ENCODE results near the gene ARID1B. TPM values are rescaled to one million over a fixed set of nuclear protein-coding genes. Genes with fewer than 3 reads are reported as not detected.

ARID1B gene
- total and polyA plus RNA-seq, 2 of the 13 experiments (the other 11 are each of a cell fraction or from before 2014, with no cell fraction given) = 20.1 to 32.6 TPM

GRCh38 chr6:157021344-157021992 lies 244.3 kb downstream of the ARID1B start (continued):
- no peak; the same call in 1 of the 2 replicates for TF ChIP-seq PRDM15 (CRISPR knock-in tag; IDR thresholded peaks at IDR 0.05)
- no peak for TF ChIP-seq ZNF724P (CRISPR knock-in tag; IDR thresholded peaks at IDR 0.05; ENCODE audit: borderline replicate concordance)
- TF ChIP-seq RBM22 (optimal IDR thresholded peaks at IDR 0.05; ENCODE audit: low read length) = peak; percentile 90
- no peak for TF ChIP-seq NPAS2 (CRISPR knock-in tag; IDR thresholded peaks at IDR 0.05; ENCODE audit: borderline replicate concordance)
- peak; percentile 63 for TF ChIP-seq HNRNPLL (IDR thresholded peaks at IDR 0.05; ENCODE audit: low read depth, low read length, poor library complexity, severe bottlenecking)
- TF ChIP-seq RELA (CRISPR knock-in tag; IDR thresholded peaks at IDR 0.05) = peak; percentile 28; the same call in 1 of the 2 replicates
- TF ChIP-seq PAXIP1 (CRISPR knock-in tag; conservative IDR thresholded peaks at IDR 0.05) = peak; percentile 69
- TF ChIP-seq CHD4 (IDR thresholded peaks at IDR 0.05; ENCODE audit: borderline replicate concordance, low read length) = peak; percentile 63; the same call in 1 of the 2 replicates
- no peak for TF ChIP-seq ZNF597 (CRISPR knock-in tag; IDR thresholded peaks at IDR 0.05)
- TF ChIP-seq ZNF879 (CRISPR knock-in tag; IDR thresholded peaks at IDR 0.05) = no peak; the same call in 1 of the 2 replicates
- peak; percentile 74; the same call in 1 of the 2 replicates for TF ChIP-seq HIC2 (CRISPR knock-in tag; IDR thresholded peaks at IDR 0.05; ENCODE audit: low read depth)
- TF ChIP-seq ZFP36L2 (CRISPR knock-in tag; IDR thresholded peaks at IDR 0.05) = peak; percentile 46; the same call in 1 of the 2 replicates
- peak; percentile 75 for TF ChIP-seq PBX3 (CRISPR knock-in tag; IDR thresholded peaks at IDR 0.05; ENCODE audit: borderline replicate concordance)
- peak; percentile 98 for TF ChIP-seq EED (CRISPR knock-in tag; IDR thresholded peaks at IDR 0.05)
- TF ChIP-seq ZNF556 (CRISPR knock-in tag; IDR thresholded peaks at IDR 0.05; ENCODE audit: borderline replicate concordance) = peak; percentile 98
- TF ChIP-seq TCF7L2 (IDR thresholded peaks at IDR 0.05; ENCODE audit: low read depth, low read length) = no peak
